ENCODE data around the gene ARHGEF17. TPM values are rescaled to one million over a fixed set of nuclear protein-coding genes. Genes with fewer than 3 reads are reported as not detected.

Gene ARHGEF17
- total RNA-seq, 1 experiment from 2014 or later = 24.0 TPM

- TF ChIP-seq CTCF (conservative IDR thresholded peaks at IDR 0.05; ENCODE audit: low read depth, low read length) (no peak), EZH2 (IDR thresholded peaks at IDR 0.05; ENCODE audit: borderline replicate concordance, low read depth, low read length, poor library complexity, severe bottlenecking) (no peak)
- H3K4me3 ChIP-seq (ENCODE audit: low read depth, low read length, poor library complexity, severe bottlenecking) = no peak overlapping the region
- ChIA-PET CTCF (interaction anchor here (0.6 to 1.7 kb wide), 2 partner anchors 21 kb away, joined by 4 to 9 read pairs; no protein-coding TSS in a partner anchor), POLR2A (ENCODE audit: low non-redundant PET) (no interaction called here)
- no peaks in the 10 kb centered on the region for H3K36me3 ChIP-seq (ENCODE audit: insufficient read depth, low read length, poor library complexity, severe bottlenecking)
- no peaks in the 10 kb centered on the region for H3K9me3 ChIP-seq (ENCODE audit: low read depth, low read length, poor library complexity, severe bottlenecking)
- no TSS peak for BruUV-seq (replicated peaks)
- intact Hi-C loops (cut with micrococcal nuclease; ENCODE audit: unreplicated experiment) = no loop called here
- peaks cover 70% of the 10 kb centered on the region for H3K4me1 ChIP-seq (ENCODE audit: insufficient read depth, low read length, poor library complexity, severe bottlenecking)
- peak; percentile 53 for DNase-seq (ENCODE audit: low spot score)
- H3K27ac ChIP-seq (ENCODE audit: low read depth, low read length, poor library complexity, severe bottlenecking) = peak overlapping the region; percentile 61
- no peaks in the 10 kb centered on the region for H3K27me3 ChIP-seq (replicated peaks; ENCODE audit: insufficient read depth, low read depth, low read length, poor library complexity)
These were observed 6.3 kb downstream of the ARHGEF17 start for GRCh38 chr11:73314117-73314961.

GRCh38 chr11:73315293-73316020, 7.4 kb downstream of the ARHGEF17 start:
- H3K4me1 ChIP-seq (ENCODE audit: insufficient read depth, low read length, poor library complexity, severe bottlenecking) = peaks cover 73% of the 10 kb centered on the region
- intact Hi-C loops (cut with micrococcal nuclease; ENCODE audit: unreplicated experiment) = no loop called here
- no peak overlapping the region for H3K4me3 ChIP-seq (ENCODE audit: low read depth, low read length, poor library complexity, severe bottlenecking)
- TF ChIP-seq CTCF (conservative IDR thresholded peaks at IDR 0.05; ENCODE audit: low read depth, low read length) (no peak), EZH2 (IDR thresholded peaks at IDR 0.05; ENCODE audit: borderline replicate concordance, low read depth, low read length, poor library complexity, severe bottlenecking) (no peak)
- peak overlapping the region; percentile 79 for H3K27ac ChIP-seq (ENCODE audit: low read depth, low read length, poor library complexity, severe bottlenecking)
- ChIA-PET CTCF (interaction anchor here (0.6 to 1.5 kb wide), 2 partner anchors 20 to 36 kb away, joined by 3 to 9 read pairs; no protein-coding TSS in a partner anchor), POLR2A (ENCODE audit: low non-redundant PET) (no interaction called here)
- H3K36me3 ChIP-seq (ENCODE audit: insufficient read depth, low read length, poor library complexity, severe bottlenecking) = no peaks in the 10 kb centered on the region
- H3K9me3 ChIP-seq (ENCODE audit: low read depth, low read length, poor library complexity, severe bottlenecking) = no peaks in the 10 kb centered on the region
- no peaks in the 10 kb centered on the region for H3K27me3 ChIP-seq (replicated peaks; ENCODE audit: insufficient read depth, low read depth, low read length, poor library complexity)
- no peak for DNase-seq (ENCODE audit: low spot score)
- BruUV-seq (replicated peaks) = no TSS peak

- TF ChIP-seq EZH2 (IDR thresholded peaks at IDR 0.05; ENCODE audit: borderline replicate concordance, low read depth, low read length, poor library complexity, severe bottlenecking) = no peak
- no peak for TF ChIP-seq CTCF (conservative IDR thresholded peaks at IDR 0.05; ENCODE audit: low read depth, low read length)
- CTCF ChIA-PET = interaction anchor here (1.5 to 1.7 kb wide), 2 partner anchors 9 to 35 kb away, joined by 3 to 4 read pairs; no protein-coding TSS in a partner anchor
- H3K4me3 ChIP-seq (ENCODE audit: low read depth, low read length, poor library complexity, severe bottlenecking) = no peak overlapping the region
- no peaks in the 10 kb centered on the region for H3K9me3 ChIP-seq (ENCODE audit: low read depth, low read length, poor library complexity, severe bottlenecking)
- no peaks in the 10 kb centered on the region for H3K36me3 ChIP-seq (ENCODE audit: insufficient read depth, low read length, poor library complexity, severe bottlenecking)
- intact Hi-C loops (cut with micrococcal nuclease; ENCODE audit: unreplicated experiment) = no loop called here
- BruUV-seq (replicated peaks) = no TSS peak
- no peak for DNase-seq (ENCODE audit: low spot score)
- H3K27ac ChIP-seq (ENCODE audit: low read depth, low read length, poor library complexity, severe bottlenecking) = peak overlapping the region; percentile 79
- H3K4me1 ChIP-seq (ENCODE audit: insufficient read depth, low read length, poor library complexity, severe bottlenecking) = peaks cover 76% of the 10 kb centered on the region
- H3K27me3 ChIP-seq (replicated peaks; ENCODE audit: insufficient read depth, low read depth, low read length, poor library complexity) = no peaks in the 10 kb centered on the region
- POLR2A ChIA-PET (ENCODE audit: low non-redundant PET) = no interaction called here
These were observed 8.3 kb downstream of the ARHGEF17 start for GRCh38 chr11:73316422-73316821.

Data from A673 (cell line).